K562 (cell line): Measurements from ENCODE around the gene STIL. TPM values are rescaled to one million over a fixed set of nuclear protein-coding genes. Genes with fewer than 3 reads are reported as not detected.

Experiments used
- ARID1B ChIP-seq: fragments of 450-650 bp; IDR thresholded peaks from 2 replicates; pipeline ENCODE4 v1.6.1; 2016; ENCODE audit warnings: antibody characterized with exemption, mild to moderate bottlenecking, inconsistent platforms
- CBFA2T2 ChIP-seq: fragments of 450-650 bp; conservative IDR thresholded peaks from 2 replicates; pipeline ENCODE4 v1.6.1; 2017; ENCODE audit warnings: mild to moderate bottlenecking
- CBFA2T3 ChIP-seq: fragments of 450-650 bp; IDR thresholded peaks from 2 replicates; pipeline ENCODE4 v1.6.1; 2017
- CREB1 ChIP-seq, 2 experiments: sonication (generic) in 1 of 2; formaldehyde crosslinking in 1 of 2; IDR thresholded peaks; 2 replicates each; pipeline versions ENCODE4 v1.6.1 to v1.8.0; 2012 to 2022; ENCODE audit warnings: inconsistent platforms in 1 of 2, mild to moderate bottlenecking in 1 of 2, missing genetic modification reagents in 1 of 2, moderate library complexity in 1 of 2
- ELF4 ChIP-seq: fragments of 450-650 bp; formaldehyde crosslinking; IDR thresholded peaks from 2 replicates; pipeline ENCODE4 v1.4.0; 2022; ENCODE audit warnings: missing genetic modification characterization
- ESRRB ChIP-seq: fragments of 250-450 bp; sonication (Bioruptor Pico); IDR thresholded peaks from 2 replicates; pipeline ENCODE4 v1.5.0; 2020; ENCODE audit warnings: mild to moderate bottlenecking, moderate library complexity, borderline replicate concordance
- FIP1L1 ChIP-seq: fragments of 200-400 bp; formaldehyde crosslinking; IDR thresholded peaks from 2 replicates; pipeline ENCODE4 v1.6.1; 2018; ENCODE audit warnings: mild to moderate bottlenecking, low read depth, low read length; ENCODE audit not compliant: poor library complexity, severe bottlenecking
- FOXM1 ChIP-seq, 2 experiments: fragments of 450-650 bp in 1 of 2; sonication (generic) in 1 of 2; formaldehyde crosslinking in 1 of 2; IDR thresholded peaks; 2 replicates each; pipeline versions ENCODE4 v1.6.1 to v1.9.0; 2017 to 2022; ENCODE audit warnings: low read depth in 2 of 2, mild to moderate bottlenecking in 2 of 2, missing genetic modification reagents in 1 of 2, moderate library complexity in 1 of 2
- HNRNPUL1 ChIP-seq: fragments of 200-400 bp; formaldehyde crosslinking; IDR thresholded peaks from 2 replicates; pipeline ENCODE4 v1.6.1; 2017; ENCODE audit warnings: low read length
- HSF4 ChIP-seq: fragments of 250-450 bp; sonication (Bioruptor Pico); IDR thresholded peaks from 2 replicates; pipeline ENCODE4 v2.1.2; 2022; ENCODE audit warnings: mild to moderate bottlenecking, moderate library complexity, borderline replicate concordance
- KLF6 ChIP-seq: fragments of 250-450 bp; sonication (Bioruptor Pico); IDR thresholded peaks from 2 replicates; pipeline ENCODE4 v1.4.0; 2020; ENCODE audit warnings: mild to moderate bottlenecking, moderate library complexity, borderline replicate concordance
- LCOR ChIP-seq: sonication (generic); formaldehyde crosslinking; IDR thresholded peaks from 2 replicates; pipeline ENCODE4 v1.8.0; 2022; ENCODE audit warnings: mild to moderate bottlenecking, missing genetic modification reagents
- MTA2 ChIP-seq: fragments of 450-650 bp; IDR thresholded peaks from 2 replicates; pipeline ENCODE4 v1.6.1; 2016; ENCODE audit warnings: low read depth
- NFRKB ChIP-seq: fragments of 450-650 bp; IDR thresholded peaks from 2 replicates; pipeline ENCODE4 v1.6.1; 2016; ENCODE audit warnings: low read depth
- NFXL1 ChIP-seq: fragments of 450-650 bp; formaldehyde crosslinking; IDR thresholded peaks from 2 replicates; pipeline ENCODE4 v1.4.0; 2021; ENCODE audit warnings: mild to moderate bottlenecking
- NR4A1 ChIP-seq, 2 experiments: fragments of 250-450 bp in 1 of 2; fragments of 450-650 bp in 1 of 2; sonication (Bioruptor Pico) in 1 of 2; IDR thresholded peaks; 2 replicates each; pipeline versions ENCODE4 v1.4.0 to v1.6.1; 2016 to 2020; ENCODE audit warnings: mild to moderate bottlenecking in 2 of 2, missing compliant biosample characterization in 1 of 2, missing genetic modification characterization in 1 of 2, moderate library complexity in 1 of 2
- PHF8 ChIP-seq: fragments of 200-600 bp; sonication (generic); IDR thresholded peaks from 2 replicates; pipeline ENCODE4 v1.6.1; 2012; ENCODE audit warnings: mixed run types, mild to moderate bottlenecking, inconsistent platforms, low read length, moderate library complexity, borderline replicate concordance
- RBM22 ChIP-seq: fragments of 200-400 bp; formaldehyde crosslinking; IDR thresholded peaks from 2 replicates; pipeline ENCODE4 v1.6.1; 2018; ENCODE audit warnings: low read length, low read depth; ENCODE audit not compliant: poor library complexity, severe bottlenecking
- SLC30A9 ChIP-seq: fragments of 250-450 bp; sonication (Bioruptor Pico); IDR thresholded peaks from 2 replicates; pipeline ENCODE4 v1.8.0; 2022; ENCODE audit warnings: mild to moderate bottlenecking, moderate library complexity
- SMAD1 ChIP-seq: fragments of 150-350 bp; IDR thresholded peaks from 2 replicates; pipeline ENCODE4 v1.6.1; 2014; ENCODE audit warnings: low read length, low read depth; ENCODE audit not compliant: partially characterized antibody
- SMARCE1 ChIP-seq: fragments of 450-650 bp; IDR thresholded peaks from 2 replicates; pipeline ENCODE4 v1.7.1; 2016; ENCODE audit warnings: mild to moderate bottlenecking
- SUPT5H ChIP-seq: fragments of 450-650 bp; IDR thresholded peaks from 2 replicates; pipeline ENCODE4 v1.6.1; 2016
- ZNF444 ChIP-seq: fragments of 250-450 bp; sonication (Bioruptor Pico); IDR thresholded peaks from 2 replicates; pipeline ENCODE4 v1.4.0; 2020; ENCODE audit warnings: mild to moderate bottlenecking, moderate library complexity
- ZNF780A ChIP-seq: fragments of 250-450 bp; sonication (Bioruptor Pico); IDR thresholded peaks from 2 replicates; pipeline ENCODE4 v1.5.0; 2021; ENCODE audit warnings: mild to moderate bottlenecking
- polyA plus RNA-seq, 8 experiments: library from polyadenylated mRNA; depleted of rRNA in 4 of 8; stranded (reverse) in 5 of 8; unstranded in 3 of 8; fragments of >200 nt; fragmentation: Nextera tagmentation in 2 of 8; fragmentation: Illumina TruSeq in 1 of 8; extraction: Ambion mirVana in 2 of 8; extraction: Trizol in 1 of 8; gene quantifications; 2 replicates each; pipeline versions ENCODE4 v1.2.1 to v1.2.3, GENCODE V29; 2011 to 2014; ENCODE audit warnings: inconsistent platforms in 1 of 8, missing spikeins in 1 of 8
- total RNA-seq, 7 experiments: library from RNA; depleted of rRNA in 6 of 7; stranded (reverse); fragments of >200 nt in 6 of 7; fragmentation: Illumina TruSeq in 2 of 7; extraction: Trizol in 2 of 7; gene quantifications; 2 replicates each; pipeline versions ENCODE4 v1.2.1 to v1.2.3, GENCODE V29; 2011 to 2021; ENCODE audit warnings: low replicate concordance in 1 of 7
- TF ChIP-seq, protein P1 (sequence below), 2 experiments: IDR thresholded peaks; 2 replicates each; pipeline ENCODE4 v1.6.1; 2011; ENCODE audit warnings: borderline replicate concordance in 1 of 2, control low read depth in 1 of 2, low read depth in 1 of 2, low read length in 1 of 2, mild to moderate bottlenecking in 1 of 2, mixed read lengths in 1 of 2, moderate library complexity in 1 of 2; ENCODE audit not compliant: insufficient read depth in 1 of 2, insufficient read length in 1 of 2, poor library complexity in 1 of 2, severe bottlenecking in 1 of 2; ENCODE audit errors: extremely low read depth in 1 of 2

The STIL gene
- total and polyA plus RNA-seq, 9 of the 15 experiments (the other 6 are each of a cell fraction or from before 2014, with no cell fraction given) = 10.5 to 77.4 (median 39.6) TPM

GRCh38 chr1:47229031-47229885 lies 84.7 kb downstream of the STIL start (continued):
- TF ChIP-seq ZNF444 (0 out of 2 replicates have a peak, but pooled peaks have one; percentile 53), CBFA2T2 (no peak; the same call in 1 of the 2 replicates), CREB1 (IDR thresholded peaks at IDR 0.05) (no peak), CREB1 (CRISPR knock-in tag; IDR thresholded peaks at IDR 0.05) (0 out of 2 replicates have a peak, but pooled peaks have one; percentile 23), SMARCE1 (peak; percentile 54; the same call in 1 of the 2 replicates), FIP1L1 (no peak), KLF6 (peak; percentile 61; the same call in 1 of the 2 replicates), PHF8 (peak; percentile 42; the same call in 1 of the 2 replicates), FOXM1 (IDR thresholded peaks at IDR 0.05; ENCODE audit: low read depth) (0 out of 2 replicates have a peak, but pooled peaks have one; percentile 3), FOXM1 (CRISPR knock-in tag; IDR thresholded peaks at IDR 0.05; ENCODE audit: low read depth) (no peak), NFRKB (peak; percentile 63; the same call in 1 of the 2 replicates), CBFA2T3 (peak; percentile 68), LCOR (CRISPR knock-in tag) (peak; percentile 59; the same call in 1 of the 2 replicates), ELF4 (peak; percentile 61; the same call in 1 of the 2 replicates), NFXL1 (CRISPR knock-in tag) (no peak), ESRRB (CRISPR knock-in tag) (no peak), NR4A1 (CRISPR knock-in tag; IDR thresholded peaks at IDR 0.05) (no peak), NR4A1 (tag; IDR thresholded peaks at IDR 0.05) (0 out of 2 replicates have a peak, but pooled peaks have one; percentile 22), SUPT5H (0 out of 2 replicates have a peak, but pooled peaks have one; percentile 45), SMAD1 (no peak), ARID1B (peak; percentile 73), MTA2 (0 out of 2 replicates have a peak, but pooled peaks have one; percentile 8), ZNF780A (no peak), HNRNPUL1 (no peak), SLC30A9 (no peak), RBM22 (no peak), HSF4 (CRISPR knock-in tag) (no peak)
- TF ChIP-seq, protein P1, sequence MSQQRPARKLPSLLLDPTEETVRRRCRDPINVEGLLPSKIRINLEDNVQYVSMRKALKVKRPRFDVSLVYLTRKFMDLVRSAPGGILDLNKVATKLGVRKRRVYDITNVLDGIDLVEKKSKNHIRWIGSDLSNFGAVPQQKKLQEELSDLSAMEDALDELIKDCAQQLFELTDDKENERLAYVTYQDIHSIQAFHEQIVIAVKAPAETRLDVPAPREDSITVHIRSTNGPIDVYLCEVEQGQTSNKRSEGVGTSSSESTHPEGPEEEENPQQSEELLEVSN (IDR thresholded peaks at IDR 0.05; ENCODE audit: borderline replicate concordance in 1 of 2, extremely low read depth in 1 of 2, insufficient read depth in 1 of 2, insufficient read length in 1 of 2, low read depth in 1 of 2, low read length in 1 of 2, poor library complexity in 1 of 2, severe bottlenecking in 1 of 2) = peak in 1 of 2 experiments; percentile 51
